ENCODE results near the gene ADAR. TPM values are rescaled to one million over a fixed set of nuclear protein-coding genes. Genes with fewer than 3 reads are reported as not detected.

ADAR gene
- total and polyA plus RNA-seq, 2 of the 4 experiments (the other 2 are of a cell fraction) = 70.9 to 131 TPM

DNA sequence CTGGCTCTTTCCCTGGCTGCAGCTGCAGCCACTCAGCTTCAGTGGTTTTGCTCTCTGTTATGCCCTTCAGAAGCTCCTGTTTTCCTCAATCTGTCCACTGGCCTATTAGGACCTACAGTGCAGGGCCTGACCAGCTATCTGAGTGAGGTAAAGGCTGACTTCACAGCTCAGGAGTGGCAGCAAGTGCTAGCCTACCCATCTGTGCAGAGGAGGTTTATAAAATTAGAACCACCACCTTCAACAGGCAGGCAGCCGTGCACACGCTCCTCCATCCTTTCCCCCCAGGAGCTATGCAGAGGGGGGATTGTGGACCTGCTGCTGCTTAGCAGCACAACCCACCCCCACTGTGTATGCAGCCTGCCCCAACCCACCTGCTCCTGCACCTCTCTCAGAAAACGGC is 8.3 kb downstream of the ADAR start:
- no peak overlapping the region for H3K14ac ChIP-seq (replicated peaks; ENCODE audit: low read depth, low read length)
- H2BK120ac ChIP-seq (ENCODE audit: low read depth, low read length) = no peak overlapping the region
- no peaks in the 10 kb centered on the region for H3K9me3 ChIP-seq (ENCODE audit: control insufficient read depth, insufficient read depth, low read length)
- ChIA-PET CTCF (no interaction called here), POLR2A (ENCODE audit: unreplicated experiment) (no interaction called here)
- in situ Hi-C loops (cut with MboI; ENCODE audit: low sequenced_read_pairs) (no loop called here), intact Hi-C loops (cut with micrococcal nuclease) (no loop called here), dilution Hi-C loops (cut with HindIII; ENCODE audit: low sequenced_read_pairs, unreplicated experiment) (no loop called here)
- no peak overlapping the region for H3K56ac ChIP-seq (ENCODE audit: extremely low read depth, insufficient read depth, low read length)
- peaks cover 60% of the 10 kb centered on the region for H3K9me1 ChIP-seq (ENCODE audit: insufficient read depth, low read length)
- H3K79me1 ChIP-seq (ENCODE audit: low read depth in 1 of 2, low read length in 2 of 2) = peaks cover 56 to 87% of the 10 kb centered on the region in 2 experiments
- H4K5ac ChIP-seq (ENCODE audit: low read depth, low read length) = no peak overlapping the region
- no peaks in the 10 kb centered on the region for H3K27me3 ChIP-seq (ENCODE audit: control insufficient read depth, insufficient read depth, low read length)
- H3K36me3 ChIP-seq (ENCODE audit: control insufficient read depth, insufficient read depth, low read length) = peaks cover 54% of the 10 kb centered on the region
- no peak overlapping the region for H4K91ac ChIP-seq (ENCODE audit: insufficient read depth, low read depth, low read length)
- peak; percentile 60 for DNase-seq
- peak; percentile 54 for ATAC-seq (ENCODE audit: low read depth)
- peaks cover 10% of the 10 kb centered on the region for H3K4me1 ChIP-seq (ENCODE audit: control insufficient read depth, insufficient read depth, low read length)
- H2AK9ac ChIP-seq (replicated peaks; ENCODE audit: low read depth, low read length, poor library complexity) = no peak overlapping the region
- H3K18ac ChIP-seq (ENCODE audit: low read depth, low read length) = no peak overlapping the region
- H2BK5ac ChIP-seq (ENCODE audit: low read depth, low read length, poor library complexity, severe bottlenecking) = peak overlapping the region; percentile 52
- no CpG with 5 or more reads among the region's 3 CpGs for WGBS, 2 experiments (ENCODE audit: extremely low coverage in 2 of 2, insufficient read length in 1 of 2)
- H4K20me1 ChIP-seq (ENCODE audit: insufficient read depth, low read length) = peaks cover 79% of the 10 kb centered on the region
- TF ChIP-seq MAFK (IDR thresholded peaks at IDR 0.05; ENCODE audit: low read depth, low read length) = no peak
- no peak for TF ChIP-seq ELK1 (IDR thresholded peaks at IDR 0.05; ENCODE audit: borderline replicate concordance, low read depth, low read length)
- TF ChIP-seq SMC3 (IDR thresholded peaks at IDR 0.05; ENCODE audit: low read depth, low read length) = no peak
- no peak for TF ChIP-seq RCOR1 (IDR thresholded peaks at IDR 0.05; ENCODE audit: insufficient replicate concordance, low read length)
- TF ChIP-seq CHD1 (IDR thresholded peaks at IDR 0.05; ENCODE audit: low read depth, low read length) = no peak
- TF ChIP-seq, protein P1, sequence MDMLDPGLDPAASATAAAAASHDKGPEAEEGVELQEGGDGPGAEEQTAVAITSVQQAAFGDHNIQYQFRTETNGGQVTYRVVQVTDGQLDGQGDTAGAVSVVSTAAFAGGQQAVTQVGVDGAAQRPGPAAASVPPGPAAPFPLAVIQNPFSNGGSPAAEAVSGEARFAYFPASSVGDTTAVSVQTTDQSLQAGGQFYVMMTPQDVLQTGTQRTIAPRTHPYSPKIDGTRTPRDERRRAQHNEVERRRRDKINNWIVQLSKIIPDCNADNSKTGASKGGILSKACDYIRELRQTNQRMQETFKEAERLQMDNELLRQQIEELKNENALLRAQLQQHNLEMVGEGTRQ (IDR thresholded peaks at IDR 0.05; ENCODE audit: low read depth, low read length) = no peak
- H3K4ac ChIP-seq (ENCODE audit: low read depth, low read length) = no peak overlapping the region
- no peak overlapping the region for H3K27ac ChIP-seq (ENCODE audit: insufficient read depth, low read length)
- peak overlapping the region; percentile 19 for H3K4me2 ChIP-seq (ENCODE audit: low read depth, low read length)
- H2BK20ac ChIP-seq (ENCODE audit: low read depth, low read length) = no peak overlapping the region
- no peak overlapping the region for H3K4me3 ChIP-seq (ENCODE audit: insufficient read depth, low read depth, low read length)
- no peak overlapping the region for H3K23ac ChIP-seq (ENCODE audit: low read depth, low read length)
- no peak overlapping the region for H4K8ac ChIP-seq (ENCODE audit: low read depth in 2 of 2, low read length in 2 of 2)
- no peak overlapping the region for H2BK15ac ChIP-seq (ENCODE audit: low read depth, low read length)
- H2AK5ac ChIP-seq (ENCODE audit: low read depth, low read length) = no peak overlapping the region
- no peak overlapping the region for H2AFZ ChIP-seq (replicated peaks; ENCODE audit: low read length, poor library complexity)
- no peak overlapping the region for H3K9ac ChIP-seq (ENCODE audit: low read depth, low read length)
- no TSS peak for BruUV-seq (replicated peaks)
